Measurements from ENCODE around the gene SLC25A38.

Gene SLC25A38

GRCh38 chr3:39435006-39435748, 52.0 kb downstream of the SLC25A38 start:
- Histone ChIP-seq H3K79me2 (ENCODE audit: control insufficient read depth, low read length) (no peaks in the 10 kb centered on the region), H3K9me2 (replicated peaks; ENCODE audit: control insufficient read depth, low read length) (no peaks in the 10 kb centered on the region), H3K27me3 (ENCODE audit: control insufficient read depth, low read length) (peaks cover 3% of the 10 kb centered on the region; the same call in 1 of the 2 replicates), H3K9me3 (ENCODE audit: control insufficient read depth, insufficient read depth, low read length) (no peaks in the 10 kb centered on the region), H4K20me1 (ENCODE audit: control insufficient read depth, insufficient read depth, low read depth, low read length) (no peaks in the 10 kb centered on the region), H3K4me2 (ENCODE audit: low read length) (no peak overlapping the region), H3K27ac (ENCODE audit: low read depth, low read length) (no peak overlapping the region), H3K4me1 (ENCODE audit: control insufficient read depth, low read length) (no peaks in the 10 kb centered on the region), H3K4me3 (ENCODE audit: low read length) (no peak overlapping the region), H3F3A (ENCODE audit: control insufficient read depth, insufficient read depth) (no peaks in the 10 kb centered on the region), H3K36me3 (ENCODE audit: control insufficient read depth, low read length) (no peaks in the 10 kb centered on the region)
- TF ChIP-seq, protein P1, sequence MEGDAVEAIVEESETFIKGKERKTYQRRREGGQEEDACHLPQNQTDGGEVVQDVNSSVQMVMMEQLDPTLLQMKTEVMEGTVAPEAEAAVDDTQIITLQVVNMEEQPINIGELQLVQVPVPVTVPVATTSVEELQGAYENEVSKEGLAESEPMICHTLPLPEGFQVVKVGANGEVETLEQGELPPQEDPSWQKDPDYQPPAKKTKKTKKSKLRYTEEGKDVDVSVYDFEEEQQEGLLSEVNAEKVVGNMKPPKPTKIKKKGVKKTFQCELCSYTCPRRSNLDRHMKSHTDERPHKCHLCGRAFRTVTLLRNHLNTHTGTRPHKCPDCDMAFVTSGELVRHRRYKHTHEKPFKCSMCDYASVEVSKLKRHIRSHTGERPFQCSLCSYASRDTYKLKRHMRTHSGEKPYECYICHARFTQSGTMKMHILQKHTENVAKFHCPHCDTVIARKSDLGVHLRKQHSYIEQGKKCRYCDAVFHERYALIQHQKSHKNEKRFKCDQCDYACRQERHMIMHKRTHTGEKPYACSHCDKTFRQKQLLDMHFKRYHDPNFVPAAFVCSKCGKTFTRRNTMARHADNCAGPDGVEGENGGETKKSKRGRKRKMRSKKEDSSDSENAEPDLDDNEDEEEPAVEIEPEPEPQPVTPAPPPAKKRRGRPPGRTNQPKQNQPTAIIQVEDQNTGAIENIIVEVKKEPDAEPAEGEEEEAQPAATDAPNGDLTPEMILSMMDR (IDR thresholded peaks at IDR 0.05; ENCODE audit: low read depth, low read length, poor library complexity, severe bottlenecking): no peak
- no peak for TF ChIP-seq EZH2phosphoT487 (IDR thresholded peaks at IDR 0.05; ENCODE audit: borderline replicate concordance, low read length)

- H3K27me3 ChIP-seq (ENCODE audit: control insufficient read depth, low read length): peaks cover 5% of the 10 kb centered on the region; the same call in 1 of the 2 replicates
- no peaks in the 10 kb centered on the region for H3F3A ChIP-seq (ENCODE audit: control insufficient read depth, insufficient read depth)
- H4K20me1 ChIP-seq (ENCODE audit: control insufficient read depth, insufficient read depth, low read depth, low read length): no peaks in the 10 kb centered on the region
- H3K36me3 ChIP-seq (ENCODE audit: control insufficient read depth, low read length): no peaks in the 10 kb centered on the region
- H3K4me2 ChIP-seq (ENCODE audit: low read length): no peak overlapping the region
- H3K4me3 ChIP-seq (ENCODE audit: low read length): no peak overlapping the region
- TF ChIP-seq, protein P1 (IDR thresholded peaks at IDR 0.05; ENCODE audit: low read depth, low read length, poor library complexity, severe bottlenecking): no peak
- TF ChIP-seq EZH2phosphoT487 (IDR thresholded peaks at IDR 0.05; ENCODE audit: borderline replicate concordance, low read length): no peak
- H3K79me2 ChIP-seq (ENCODE audit: control insufficient read depth, low read length): no peaks in the 10 kb centered on the region
- H3K9me2 ChIP-seq (replicated peaks; ENCODE audit: control insufficient read depth, low read length): no peaks in the 10 kb centered on the region
- no peaks in the 10 kb centered on the region for H3K4me1 ChIP-seq (ENCODE audit: control insufficient read depth, low read length)
- no peak overlapping the region for H3K27ac ChIP-seq (ENCODE audit: low read depth, low read length)
- H3K9me3 ChIP-seq (ENCODE audit: control insufficient read depth, insufficient read depth, low read length): no peaks in the 10 kb centered on the region
Measured at GRCh38 chr3:39438880-39439279, 55.7 kb downstream of the SLC25A38 start.

DNA sequence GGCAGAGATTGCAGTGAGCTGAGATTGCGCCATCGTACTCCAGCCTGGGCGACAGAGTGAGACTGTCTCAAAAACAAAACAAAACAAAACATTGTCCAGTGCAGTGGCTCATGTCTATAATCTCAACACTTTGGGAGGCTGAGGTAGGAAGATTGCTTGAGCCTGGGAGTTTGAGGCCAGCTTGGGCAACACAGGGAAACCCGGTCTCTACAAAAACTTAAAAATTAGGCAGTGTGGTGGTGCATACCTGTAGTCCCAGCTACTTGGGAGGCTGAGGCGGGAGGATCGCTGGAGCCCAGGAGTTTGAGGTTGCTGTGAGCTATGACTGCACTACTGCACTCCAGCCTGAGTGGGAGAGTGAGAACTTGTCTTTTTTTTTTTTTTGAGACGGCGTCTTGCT, 57.1 kb downstream of the SLC25A38 start:
- no peak overlapping the region for H3K4me2 ChIP-seq (ENCODE audit: low read length)
- H3K27ac ChIP-seq (ENCODE audit: low read depth, low read length): no peak overlapping the region
- no peaks in the 10 kb centered on the region for H4K20me1 ChIP-seq (ENCODE audit: control insufficient read depth, insufficient read depth, low read depth, low read length)
- no peaks in the 10 kb centered on the region for H3K9me3 ChIP-seq (ENCODE audit: control insufficient read depth, insufficient read depth, low read length)
- H3K4me3 ChIP-seq (ENCODE audit: low read length): no peak overlapping the region
- H3K4me1 ChIP-seq (ENCODE audit: control insufficient read depth, low read length): no peaks in the 10 kb centered on the region
- H3K79me2 ChIP-seq (ENCODE audit: control insufficient read depth, low read length): no peaks in the 10 kb centered on the region
- TF ChIP-seq, protein P1 (IDR thresholded peaks at IDR 0.05; ENCODE audit: low read depth, low read length, poor library complexity, severe bottlenecking): no peak
- TF ChIP-seq EZH2phosphoT487 (IDR thresholded peaks at IDR 0.05; ENCODE audit: borderline replicate concordance, low read length): no peak
- no peaks in the 10 kb centered on the region for H3K9me2 ChIP-seq (replicated peaks; ENCODE audit: control insufficient read depth, low read length)
- H3K36me3 ChIP-seq (ENCODE audit: control insufficient read depth, low read length): no peaks in the 10 kb centered on the region
- H3F3A ChIP-seq (ENCODE audit: control insufficient read depth, insufficient read depth): no peaks in the 10 kb centered on the region
- H3K27me3 ChIP-seq (ENCODE audit: control insufficient read depth, low read length): peaks cover 5% of the 10 kb centered on the region; the same call in 1 of the 2 replicates
